Colon (tissue), 2 donors: ENCODE data around the gene MAP3K10.

ENCODE experiments used
- FAIRE-seq: peaks from 2 replicates; lab custom pipeline; 2012; peaks lifted over from hg19 to GRCh38; lab: Jason Lieb, UNC
- donor health status: control.
- donor health status: control.

MAP3K10 gene

GRCh38 chr19:40249781-40250180, 58.6 kb downstream of the MAP3K10 start:
- FAIRE-seq: no peak

- no peak for FAIRE-seq
Measured at GRCh38 chr19:40251244-40251643, 60.0 kb downstream of the MAP3K10 start.

GRCh38 chr19:40251991-40252390, 60.8 kb downstream of the MAP3K10 start:
- no peak for FAIRE-seq

DNA sequence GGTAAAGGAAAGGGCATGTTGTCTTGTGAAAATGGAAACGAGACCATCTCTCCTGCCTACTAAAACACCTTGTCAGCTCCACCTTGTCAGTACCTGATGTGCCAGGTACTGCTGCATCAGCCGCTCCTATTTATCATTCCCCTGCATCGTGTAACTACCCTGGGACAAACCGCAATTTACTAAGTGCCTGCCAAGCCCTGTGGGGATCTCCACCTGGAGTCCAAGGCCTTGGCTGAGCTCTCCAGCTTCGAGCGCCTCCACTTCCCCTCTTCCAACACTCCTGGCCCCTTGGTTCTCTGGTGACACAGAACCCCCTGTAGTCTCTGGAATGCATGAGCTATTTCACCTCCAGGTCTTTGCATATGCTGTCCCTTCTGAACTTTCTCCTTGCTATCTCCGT, 61.2 kb downstream of the MAP3K10 start:
- FAIRE-seq: no peak

DNA sequence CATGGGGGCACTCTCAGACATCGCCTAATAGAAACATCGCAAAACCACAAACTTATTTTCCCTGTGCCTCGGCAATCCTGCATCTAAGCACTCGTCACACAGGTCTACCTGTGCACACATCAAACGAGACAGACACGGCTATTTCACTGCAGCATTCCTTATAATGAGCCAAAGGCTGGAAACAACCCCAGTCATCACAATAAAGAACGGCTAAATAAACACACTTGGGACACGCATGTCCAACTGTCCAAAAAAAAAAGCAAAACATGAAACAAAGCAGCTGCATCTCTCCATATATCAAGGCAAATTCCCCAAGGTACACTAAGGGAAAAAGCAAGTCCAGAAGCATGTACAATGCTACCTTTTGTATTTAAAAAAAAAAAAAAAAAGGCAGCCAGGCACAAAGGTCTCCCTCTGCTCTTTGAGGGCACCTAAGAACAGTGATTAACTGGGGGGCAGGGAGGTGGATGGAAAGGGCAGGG, 62.4 kb downstream of the MAP3K10 start:
- FAIRE-seq: no peak

GRCh38 chr19:40254714-40255418, 63.6 kb downstream of the MAP3K10 start:
- no peak for FAIRE-seq

DNA sequence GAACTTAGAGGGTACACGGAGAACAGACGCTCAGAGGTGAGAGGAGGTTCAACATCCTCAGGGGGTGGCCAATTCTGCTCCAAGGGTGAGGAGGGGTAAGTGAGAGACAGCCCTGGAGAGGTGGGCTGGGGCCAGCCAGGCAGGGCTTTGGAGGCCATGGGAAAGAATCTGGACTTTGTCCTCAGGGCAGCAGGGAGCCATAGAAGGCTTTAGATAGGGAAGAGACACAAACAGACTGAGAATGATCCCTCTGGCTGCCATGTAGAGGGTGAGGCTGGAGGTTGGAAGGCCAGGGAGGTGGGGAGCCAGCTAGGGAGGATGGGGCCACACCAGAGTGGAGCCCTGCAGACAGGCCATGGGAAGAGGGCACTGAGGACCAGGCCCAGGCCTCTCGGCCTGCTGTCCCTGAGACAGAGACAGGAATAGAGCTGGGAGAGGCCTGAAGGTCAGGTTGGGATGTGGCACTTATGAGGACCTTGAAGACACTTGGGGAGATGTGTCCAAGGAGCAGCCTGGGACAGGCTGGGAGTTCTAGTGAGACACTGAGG, 64.5 kb downstream of the MAP3K10 start:
- FAIRE-seq: no peak

GRCh38 chr19:40256512-40256911, 65.3 kb downstream of the MAP3K10 start:
- no peak for FAIRE-seq

GRCh38 chr19:40257096-40257517, 65.9 kb downstream of the MAP3K10 start:
- FAIRE-seq: no peak

DNA sequence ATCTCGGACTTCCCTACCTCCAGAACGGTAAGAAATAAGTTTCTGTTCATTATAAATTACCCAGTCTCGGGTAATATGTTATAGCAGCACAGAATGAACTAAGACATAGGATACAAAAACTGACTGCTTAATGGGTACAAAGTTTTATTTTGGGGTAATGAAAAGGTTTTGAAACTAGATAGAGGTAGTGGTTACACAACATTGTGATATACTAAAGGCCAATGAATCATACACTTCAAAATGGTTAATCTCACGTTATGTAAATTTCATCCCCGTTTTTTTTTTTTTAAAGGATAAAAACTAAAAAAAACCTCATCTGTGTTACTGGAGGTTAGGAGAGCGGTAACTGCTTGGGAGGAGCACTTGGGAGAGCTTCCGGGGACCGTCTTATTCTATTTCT, 70.4 kb downstream of the MAP3K10 start:
- no peak for FAIRE-seq

DNA sequence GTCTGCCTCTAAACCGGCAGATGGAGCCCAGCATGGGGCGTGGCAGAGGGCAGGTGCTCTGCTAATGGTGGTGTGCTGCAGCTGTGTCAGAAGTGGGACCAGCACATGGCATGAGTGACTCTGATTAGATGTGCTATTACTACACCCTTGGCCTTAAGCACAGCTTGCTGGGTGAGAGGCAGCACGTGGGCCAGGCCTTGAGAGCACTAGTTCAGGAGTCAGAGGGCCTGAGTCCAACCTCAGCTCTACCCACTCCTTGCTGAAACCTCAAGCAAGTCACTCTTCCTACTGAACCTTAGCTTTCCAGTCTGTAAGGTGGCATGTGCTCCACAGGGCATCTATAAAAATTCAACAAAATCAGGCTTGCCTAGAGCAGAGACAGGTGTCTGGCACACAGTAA, 71.2 kb downstream of the MAP3K10 start:
- no peak for FAIRE-seq

DNA sequence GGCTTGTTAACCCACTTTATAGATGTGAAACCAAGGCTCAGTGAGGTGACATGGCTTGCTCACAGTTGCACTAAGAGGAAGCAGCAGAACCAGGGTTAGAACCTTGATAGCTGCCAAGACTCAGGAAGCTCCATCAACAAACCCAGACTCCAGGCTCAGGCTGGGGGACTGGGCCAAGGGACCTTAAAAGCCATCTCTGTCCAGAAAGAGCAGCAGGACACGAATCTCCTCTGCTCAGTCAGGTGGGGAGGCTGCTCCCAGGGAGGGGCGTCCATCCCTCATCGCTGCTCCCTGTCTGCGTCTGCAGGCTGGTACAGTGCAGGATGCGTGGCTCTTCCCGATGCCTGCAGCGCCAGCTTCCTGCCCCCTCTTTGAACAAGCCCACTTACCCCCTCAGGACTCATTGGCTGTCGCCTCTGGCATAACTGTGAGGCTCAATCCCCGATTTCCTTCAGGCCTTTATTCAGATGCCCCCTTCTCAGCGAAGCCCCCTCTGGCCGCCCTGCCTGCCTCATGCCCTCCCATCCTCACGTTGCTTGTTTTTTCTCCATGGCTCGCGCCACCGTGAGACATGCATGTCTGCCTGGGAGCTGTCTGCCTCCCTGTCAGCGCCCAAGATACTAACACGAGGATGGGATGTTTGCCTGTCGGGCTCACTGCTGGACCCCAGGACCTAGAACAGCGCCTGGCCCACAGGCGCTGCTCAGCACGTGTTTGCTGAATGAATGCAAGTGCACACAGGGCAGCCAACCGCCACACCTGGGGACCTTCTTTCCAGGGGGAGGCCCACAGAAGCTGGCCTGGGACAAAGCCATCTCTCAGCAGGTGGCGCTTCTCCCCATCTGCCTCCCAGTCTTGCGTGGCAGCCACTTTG, 72.5 kb downstream of the MAP3K10 start:
- no peak for FAIRE-seq

GRCh38 chr19:40264314-40265054, 73.3 kb downstream of the MAP3K10 start:
- FAIRE-seq: no peak
